ENCODE data around the gene PCP4. TPM values are rescaled to one million over a fixed set of nuclear protein-coding genes. Genes with fewer than 3 reads are reported as not detected.

Gene PCP4
- total RNA-seq, 1 experiment from 2014 or later = 0.77 TPM

- peaks cover 11 to 15% of the 10 kb centered on the region in 2 experiments for H3K4me1 Mint-ChIP-seq
- no peaks in the 10 kb centered on the region for H3K36me3 Mint-ChIP-seq (ENCODE audit: insufficient read depth in 1 of 3, low read depth in 3 of 3)
- no peaks in the 10 kb centered on the region for H3K27me3 ChIP-seq (ENCODE audit: insufficient read depth, low read length)
Observed at GRCh38 chr21:39923476-39923875, 56.2 kb downstream of the PCP4 start.

More at GRCh38 chr21:39923476-39923875, 56.2 kb downstream of the PCP4 start:
- DNase-seq = no peak
- H4K8ac ChIP-seq (replicated peaks; ENCODE audit: insufficient read length, low read depth, low read length) = no peak overlapping the region
- H2BK15ac ChIP-seq (ENCODE audit: low read depth, low read length) = no peak overlapping the region
- H3K27ac ChIP-seq (ENCODE audit: insufficient read length, low read depth, low read length) = no peak overlapping the region
- H3K4me1 ChIP-seq (ENCODE audit: insufficient read depth, low read length) = no peaks in the 10 kb centered on the region; the same call in 1 of the 2 replicates
- no peak overlapping the region for H4K5ac ChIP-seq (ENCODE audit: insufficient read length, low read depth, low read length)
- H2BK5ac ChIP-seq (ENCODE audit: insufficient read length, low read length) = no peak overlapping the region
- peaks cover 5% of the 10 kb centered on the region for H4K20me1 ChIP-seq (ENCODE audit: control insufficient read depth, insufficient read depth, insufficient read length)
- H3K79me1 ChIP-seq (ENCODE audit: insufficient read depth, low read depth, low read length, poor library complexity, severe bottlenecking) = no peaks in the 10 kb centered on the region
- Mint-ChIP-seq H3K9me3 (no peaks in the 10 kb centered on the region), H3K27ac (no peak overlapping the region), H3K4me3 (no peak overlapping the region), H3K27me3 (ENCODE audit: low read depth) (peaks cover 4% of the 10 kb centered on the region)
- no peak overlapping the region for H3K4ac ChIP-seq (ENCODE audit: low read depth, low read length)
- H3K9me3 ChIP-seq (ENCODE audit: control insufficient read depth, low read depth, low read length) = no peaks in the 10 kb centered on the region
- no peak overlapping the region for H2BK20ac ChIP-seq (ENCODE audit: low read depth, low read length, poor library complexity, severe bottlenecking)
- H4K91ac ChIP-seq (ENCODE audit: insufficient read length, low read depth, low read length) = no peak overlapping the region
- H2BK120ac ChIP-seq (ENCODE audit: low read depth, low read length, poor library complexity, severe bottlenecking) = no peak overlapping the region
- H3K23me2 ChIP-seq (ENCODE audit: insufficient read length, low read depth, low read length, poor library complexity, severe bottlenecking) = no peaks in the 10 kb centered on the region
- no CpG with 5 or more reads among the region's 10 CpGs for WGBS (ENCODE audit: extremely low coverage, insufficient read length, low lambda C conversion rate)
- H3T11ph ChIP-seq (ENCODE audit: low read length) = no peak overlapping the region
- H3K18ac ChIP-seq (ENCODE audit: insufficient read length, low read depth, low read length) = no peak overlapping the region
- H2AK5ac ChIP-seq (ENCODE audit: insufficient read length, low read length) = no peak overlapping the region
- H3K23ac ChIP-seq (ENCODE audit: insufficient read length, low read depth, low read length) = no peak overlapping the region
- no peak overlapping the region for H2AFZ ChIP-seq (ENCODE audit: low read length)
- H3K14ac ChIP-seq (ENCODE audit: insufficient read depth, low read length) = no peak overlapping the region
- H3K56ac ChIP-seq (ENCODE audit: insufficient read length, low read depth, low read length) = no peak overlapping the region
- no peak for TF ChIP-seq CTCF (conservative IDR thresholded peaks at IDR 0.05)
- H3K4me2 ChIP-seq (ENCODE audit: insufficient read depth, insufficient read length, low read length) = no peak overlapping the region
- H3K79me2 ChIP-seq (ENCODE audit: insufficient read depth, low read length) = no peaks in the 10 kb centered on the region
- no peak overlapping the region for H2BK12ac ChIP-seq (ENCODE audit: insufficient read length, low read depth, low read length)
- no peak overlapping the region for H3K9ac ChIP-seq (ENCODE audit: extremely low read depth, insufficient read length, low read length)

Data from H9 (cell line).